Ectodermal cell (in vitro differentiated cells): ENCODE results near the gene RFTN1.
A peak's percentile ranks its signal among the peaks of the same experiment; 100 is the strongest.

Experiments
- H3K27ac ChIP-seq: 2 replicates; pipeline ENCODE4 v1.7.0; 2013; ENCODE audit warnings: mild to moderate bottlenecking, low read depth, low read length; ENCODE audit not compliant: insufficient read depth, poor library complexity, severe bottlenecking
- H3K27me3 ChIP-seq: 2 replicates; pipeline ENCODE4 v1.7.0; 2013; ENCODE audit warnings: mild to moderate bottlenecking, low read length; ENCODE audit not compliant: insufficient read depth, control insufficient read depth, poor library complexity, severe bottlenecking
- H3K36me3 ChIP-seq: one replicate; pipeline ENCODE4 v1.7.0; 2013; ENCODE audit warnings: low read length; ENCODE audit not compliant: control insufficient read depth, insufficient read depth
- H3K4me1 ChIP-seq: one replicate; pipeline ENCODE4 v1.7.0; 2013; ENCODE audit warnings: low read length; ENCODE audit not compliant: control insufficient read depth, insufficient read depth
- H3K4me3 ChIP-seq: 2 replicates; pipeline ENCODE4 v1.7.0; 2013; ENCODE audit warnings: low read depth, low read length, control low read depth; ENCODE audit not compliant: insufficient read depth
- H3K9me3 ChIP-seq: 2 replicates; pipeline ENCODE4 v1.7.0; 2013; ENCODE audit warnings: mild to moderate bottlenecking, low read length, moderate library complexity; ENCODE audit not compliant: control insufficient read depth
- WGBS, 2 experiments: methylation state at CpG; one replicate each; pipeline ENCODE4 v1.1.7; 2013; ENCODE audit warnings: missing lambda C conversion rate in 2 of 2; 5-methylcytosine and 5-hydroxymethylcytosine counted together

Gene RFTN1

DNA sequence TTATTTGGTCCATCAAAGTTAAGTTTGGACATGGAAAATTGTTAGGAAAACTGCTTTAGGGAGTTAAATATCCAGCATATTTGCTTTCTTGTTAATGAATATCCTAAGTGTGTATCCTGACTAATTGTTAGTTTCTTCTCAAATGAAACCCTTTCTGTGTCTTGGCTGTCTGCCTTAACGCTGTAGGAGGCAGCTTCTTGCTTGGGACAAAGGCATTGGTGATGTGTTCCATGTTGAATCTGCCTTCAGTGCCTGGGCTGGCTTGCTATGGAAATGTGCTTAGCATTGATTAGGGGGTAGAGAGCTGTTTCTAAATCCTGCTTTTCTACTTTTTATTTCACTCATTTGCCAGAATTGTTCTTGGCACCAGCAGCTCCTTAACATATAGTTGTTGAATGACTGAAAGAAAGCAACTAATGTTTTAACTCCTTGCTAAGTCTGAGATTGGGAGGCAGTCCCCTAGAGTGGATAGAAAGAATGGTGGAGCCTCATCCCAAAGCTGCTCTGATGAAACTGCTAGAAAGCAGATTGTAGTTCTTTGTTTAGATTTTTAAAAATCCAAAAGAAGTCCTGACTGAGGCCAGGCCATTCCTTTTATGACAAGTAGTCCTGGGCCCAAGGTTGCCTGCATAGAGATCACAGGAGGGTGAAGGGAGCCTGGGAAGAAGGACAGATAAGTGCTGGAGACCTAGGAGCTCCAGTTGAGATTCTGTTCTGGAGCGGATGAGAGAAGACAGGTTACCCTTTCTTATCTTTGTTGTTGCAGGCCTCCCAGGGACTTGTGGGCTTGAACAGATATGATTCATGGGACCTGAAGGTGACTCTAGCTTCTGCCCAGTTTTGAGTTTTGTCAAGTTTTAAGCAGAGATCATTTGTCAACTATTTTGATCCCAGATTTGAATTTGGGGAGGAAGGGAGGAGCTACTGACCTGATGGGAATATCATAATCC is 209.2 kb downstream of the RFTN1 start:
- H3K9me3 ChIP-seq, result no peaks in the 10 kb centered on the region
- H3K36me3 ChIP-seq, result no peaks in the 10 kb centered on the region
- peaks cover 14% of the 10 kb centered on the region for H3K4me1 ChIP-seq
- no peak overlapping the region for H3K27ac ChIP-seq
- H3K27me3 ChIP-seq, result no peaks in the 10 kb centered on the region
- no peak overlapping the region for H3K4me3 ChIP-seq
- WGBS, 2 experiments, result 97 to 98% methylated on average over 2 of the region's 2 CpGs

DNA sequence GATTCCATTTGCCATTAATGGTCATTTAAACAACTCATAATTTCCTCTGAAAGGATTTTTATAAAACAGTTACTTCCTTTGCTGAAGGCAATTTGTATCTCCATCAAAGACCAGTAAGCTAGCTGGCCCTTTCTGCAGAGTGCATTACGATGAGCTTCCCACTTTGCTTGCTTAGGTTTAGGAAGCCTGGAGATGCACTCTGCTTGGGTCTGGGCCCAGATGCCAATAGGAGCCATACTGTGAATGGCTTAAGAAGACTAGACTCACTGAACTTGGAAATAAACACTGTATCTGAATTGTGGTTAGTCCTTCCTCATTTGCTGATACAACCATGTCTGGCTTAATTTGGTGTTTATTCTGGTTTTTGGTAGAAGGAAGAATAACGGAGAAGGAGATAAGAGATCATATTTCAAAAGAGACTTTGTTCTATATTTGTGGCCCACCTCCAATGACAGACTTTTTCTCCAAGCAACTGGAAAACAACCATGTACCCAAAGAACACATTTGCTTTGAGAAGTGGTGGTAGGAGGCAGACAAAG is 210.4 kb downstream of the RFTN1 start:
- peaks cover 14% of the 10 kb centered on the region for H3K4me1 ChIP-seq
- H3K27me3 ChIP-seq, result no peaks in the 10 kb centered on the region
- no peaks in the 10 kb centered on the region for H3K9me3 ChIP-seq
- no peak overlapping the region for H3K4me3 ChIP-seq
- H3K27ac ChIP-seq, result no peak overlapping the region
- no peaks in the 10 kb centered on the region for H3K36me3 ChIP-seq
- 88 to 89% methylated on average over 2 of the region's 2 CpGs for WGBS, 2 experiments

DNA sequence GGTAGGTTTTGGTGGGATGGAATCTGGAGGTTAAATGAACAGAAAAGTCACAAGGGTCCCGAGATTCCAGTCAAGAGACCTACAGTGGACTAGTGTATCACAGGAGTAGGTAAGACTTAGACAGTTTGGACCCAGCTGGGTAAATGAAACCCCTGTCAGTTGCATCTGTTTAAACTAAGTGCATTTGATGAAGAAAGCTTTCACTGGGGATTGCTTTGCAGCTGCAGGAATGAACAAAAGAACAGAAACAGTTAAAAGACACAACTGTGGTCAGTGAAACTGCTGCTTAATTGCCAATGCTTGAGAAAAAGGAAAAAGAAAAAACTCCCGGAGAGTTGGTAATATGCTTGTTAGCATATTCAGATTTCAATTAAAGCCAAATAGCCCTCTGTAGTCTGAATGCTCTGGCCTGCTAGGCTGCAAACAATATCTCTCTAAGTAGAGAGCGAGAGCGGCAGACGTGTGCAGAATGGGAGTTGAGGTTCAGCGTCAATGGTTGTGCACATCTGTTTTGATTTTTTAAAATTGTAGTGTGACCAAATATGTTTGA is 211.3 kb downstream of the RFTN1 start:
- peaks cover 14% of the 10 kb centered on the region for H3K4me1 ChIP-seq
- H3K27ac ChIP-seq, result peak overlapping the region; percentile 70
- H3K27me3 ChIP-seq, result no peaks in the 10 kb centered on the region
- H3K9me3 ChIP-seq, result no peaks in the 10 kb centered on the region
- H3K36me3 ChIP-seq, result peaks cover 5% of the 10 kb centered on the region
- 43 to 56% methylated on average over 6 of the region's 6 CpGs for WGBS, 2 experiments
- H3K4me3 ChIP-seq, result no peak overlapping the region

DNA sequence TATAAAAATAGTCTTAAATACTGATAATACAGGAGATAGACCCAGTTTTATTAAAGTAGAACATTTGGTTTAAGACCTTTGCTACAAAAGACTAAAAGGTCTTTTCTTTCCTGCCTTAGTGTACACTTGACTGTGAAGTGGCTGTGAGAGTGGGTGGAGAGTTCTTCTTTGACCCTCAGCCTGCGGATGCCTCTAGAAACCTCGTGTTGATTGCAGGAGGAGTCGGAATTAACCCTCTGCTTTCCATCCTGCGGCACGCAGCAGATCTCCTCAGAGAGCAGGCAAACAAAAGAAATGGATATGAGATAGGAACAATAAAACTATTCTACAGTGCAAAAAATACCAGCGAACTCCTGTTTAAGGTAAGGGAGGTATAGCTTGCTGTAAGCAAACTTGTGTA is 212.0 kb downstream of the RFTN1 start:
- Histone ChIP-seq H3K4me1 (peaks cover 14% of the 10 kb centered on the region), H3K27me3 (no peaks in the 10 kb centered on the region), H3K4me3 (no peak overlapping the region), H3K36me3 (peaks cover 7% of the 10 kb centered on the region), H3K9me3 (no peaks in the 10 kb centered on the region), H3K27ac (peak overlapping the region; percentile 70)
- WGBS, 2 experiments, result 28 to 43% methylated on average over 4 to 6 of the region's 6 CpGs

DNA sequence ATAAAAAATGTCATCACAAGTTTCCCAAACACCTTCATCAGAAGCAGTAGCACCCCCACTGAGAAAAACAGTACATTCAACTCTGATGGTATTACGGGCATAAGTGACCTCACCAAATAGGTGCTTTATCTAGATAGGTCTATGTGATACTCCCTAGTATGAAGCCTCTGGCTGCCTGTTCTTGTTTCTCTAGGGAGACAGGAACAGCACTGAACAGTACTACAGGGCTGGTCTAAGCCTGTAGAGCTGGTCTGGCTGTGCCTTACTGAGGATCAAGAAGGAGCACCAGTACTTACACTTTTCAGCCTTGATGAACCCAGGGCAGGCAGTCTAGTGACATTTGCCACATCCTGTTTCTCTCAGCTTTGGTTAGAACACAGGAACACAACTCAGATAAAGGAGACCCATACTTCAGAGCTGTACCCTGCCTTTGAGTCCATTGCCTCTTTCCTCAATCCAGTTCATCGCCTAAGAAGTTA is 212.6 kb downstream of the RFTN1 start:
- Histone ChIP-seq H3K36me3 (peaks cover 9% of the 10 kb centered on the region), H3K4me1 (peaks cover 14% of the 10 kb centered on the region), H3K4me3 (no peak overlapping the region), H3K27me3 (no peaks in the 10 kb centered on the region), H3K9me3 (no peaks in the 10 kb centered on the region), H3K27ac (no peak overlapping the region)
- WGBS, 2 experiments, result 89 to 97% methylated on average over 2 of the region's 2 CpGs

DNA sequence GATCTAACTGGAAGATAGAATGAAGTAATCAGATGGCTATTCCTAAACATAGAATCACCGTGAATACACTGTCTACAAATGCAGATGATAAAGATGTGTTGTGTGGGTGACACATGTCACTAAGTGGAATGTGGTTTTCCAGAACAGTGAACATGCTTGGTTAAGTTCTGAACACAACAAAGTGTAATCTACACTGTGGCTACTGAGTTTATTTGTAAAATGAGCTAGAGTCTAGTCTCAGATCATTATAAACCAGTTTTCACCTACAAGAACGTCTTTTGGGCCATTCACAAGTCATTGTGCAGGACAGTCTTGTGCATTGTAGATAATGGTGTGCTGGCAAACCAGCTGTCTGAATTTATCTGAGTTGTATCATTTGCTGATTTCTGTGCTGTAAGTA is 213.2 kb downstream of the RFTN1 start:
- Histone ChIP-seq H3K36me3 (peaks cover 15% of the 10 kb centered on the region), H3K4me3 (no peak overlapping the region), H3K27ac (no peak overlapping the region), H3K9me3 (no peaks in the 10 kb centered on the region), H3K4me1 (peaks cover 14% of the 10 kb centered on the region), H3K27me3 (no peaks in the 10 kb centered on the region)
- 94 to 96% methylated on average over 2 of the region's 2 CpGs for WGBS, 2 experiments

DNA sequence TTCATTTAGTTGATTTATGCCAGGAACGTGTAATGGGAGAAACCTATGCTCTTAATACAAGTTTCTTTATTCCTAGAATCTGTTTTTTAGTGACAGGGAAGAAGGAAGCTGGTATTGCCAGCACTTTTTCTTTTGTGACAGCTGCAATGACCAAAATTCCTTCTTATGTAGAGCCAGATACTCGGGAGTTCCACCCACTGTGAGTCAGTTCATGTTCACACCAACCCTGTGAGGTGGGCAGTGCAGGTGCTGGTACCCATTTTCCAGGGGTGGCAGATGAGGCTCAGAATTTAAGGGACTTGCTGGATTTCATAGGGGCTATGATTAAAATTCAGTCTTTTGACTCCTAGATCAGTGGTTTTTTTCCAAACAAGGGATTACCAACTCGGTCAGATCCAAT is 213.8 kb downstream of the RFTN1 start:
- Histone ChIP-seq H3K27ac (no peak overlapping the region), H3K9me3 (no peaks in the 10 kb centered on the region), H3K4me1 (peaks cover 14% of the 10 kb centered on the region), H3K27me3 (no peaks in the 10 kb centered on the region), H3K4me3 (no peak overlapping the region), H3K36me3 (peaks cover 20% of the 10 kb centered on the region)
- 93 to 94% methylated on average over 3 of the region's 3 CpGs for WGBS, 2 experiments

DNA sequence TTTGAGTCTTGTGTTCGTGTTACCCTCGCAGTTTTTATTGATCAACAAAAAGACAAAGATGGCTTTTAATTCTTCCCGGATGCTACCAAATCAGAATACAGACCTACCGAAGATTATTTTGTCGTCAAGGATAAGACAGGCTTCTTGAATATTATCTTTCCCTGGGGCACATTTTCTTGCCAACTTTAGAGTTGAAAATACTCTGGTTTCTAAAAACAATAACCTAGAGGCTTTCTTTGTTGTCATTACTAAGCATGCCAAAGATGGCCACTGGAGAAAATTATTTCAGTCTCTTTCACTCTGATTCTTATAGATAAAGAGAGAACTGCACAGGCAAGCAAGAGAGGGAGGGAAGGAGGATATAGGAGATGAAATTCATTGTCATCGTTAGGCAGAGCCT is 214.6 kb downstream of the RFTN1 start:
- no peaks in the 10 kb centered on the region for H3K9me3 ChIP-seq
- 97 to 100% methylated on average over 6 of the region's 6 CpGs for WGBS, 2 experiments
- no peak overlapping the region for H3K4me3 ChIP-seq
- no peaks in the 10 kb centered on the region for H3K27me3 ChIP-seq
- peaks cover 14% of the 10 kb centered on the region for H3K4me1 ChIP-seq
- no peak overlapping the region for H3K27ac ChIP-seq
- H3K36me3 ChIP-seq, result peaks cover 22% of the 10 kb centered on the region

DNA sequence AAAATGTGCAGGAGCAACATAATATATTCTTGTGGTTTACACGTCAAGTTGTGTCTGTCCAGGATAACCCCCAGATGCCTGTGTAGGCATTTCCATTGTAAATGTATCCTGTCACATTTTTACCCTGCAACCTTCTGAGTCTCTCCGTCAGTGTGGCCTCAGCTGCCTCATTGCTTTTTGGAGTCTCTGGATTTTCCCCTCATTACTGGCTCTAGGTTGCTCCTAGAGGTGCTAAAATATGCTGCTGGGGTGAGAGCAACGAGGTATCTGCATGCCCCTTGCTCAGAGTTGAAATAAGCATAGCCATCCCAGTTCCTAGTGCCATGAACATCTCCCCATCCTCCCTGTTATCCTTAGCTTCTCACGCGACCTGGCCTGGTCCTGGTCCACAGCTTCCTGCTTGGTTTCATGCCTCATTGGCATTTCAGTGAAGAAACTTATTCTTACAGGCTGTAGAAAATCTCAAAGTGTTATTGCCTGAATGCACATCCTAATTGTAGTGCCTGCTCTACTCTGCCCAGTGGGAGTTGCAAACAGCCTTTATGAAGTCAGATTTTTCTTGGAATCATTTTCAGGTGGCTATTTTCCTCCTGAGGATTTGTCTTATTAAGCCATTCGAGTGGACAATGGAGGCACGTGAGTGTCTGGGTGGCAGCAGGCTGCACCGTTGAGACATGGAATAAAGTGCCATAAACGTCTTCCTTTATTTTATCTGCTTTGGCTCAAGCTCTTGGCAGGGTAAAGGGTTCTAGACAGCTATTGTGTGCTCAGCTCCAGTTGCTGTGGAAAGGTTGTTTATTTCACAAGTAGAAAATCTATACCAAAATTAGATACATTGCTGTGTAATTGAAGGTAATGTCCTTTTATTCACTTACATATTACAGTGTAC is 215.3 kb downstream of the RFTN1 start:
- H3K4me3 ChIP-seq, result no peak overlapping the region
- 93 to 96% methylated on average over 9 of the region's 9 CpGs for WGBS, 2 experiments
- peaks cover 14% of the 10 kb centered on the region for H3K4me1 ChIP-seq
- no peaks in the 10 kb centered on the region for H3K27me3 ChIP-seq
- H3K9me3 ChIP-seq, result no peaks in the 10 kb centered on the region
- peaks cover 25% of the 10 kb centered on the region for H3K36me3 ChIP-seq
- no peak overlapping the region for H3K27ac ChIP-seq
